Astrocyte (in vitro differentiated cells and primary cell): ENCODE measurements around the gene KCNH8.

ENCODE experiments used
- CTCF ChIP-seq: IDR thresholded peaks from 2 replicates; pipeline ENCODE4 v1.5.1; 2011; ENCODE audit warnings: low read depth, mild to moderate bottlenecking, inconsistent platforms, low read length, moderate library complexity; ENCODE audit not compliant: insufficient read depth
- EZH2 ChIP-seq: IDR thresholded peaks from 2 replicates; pipeline ENCODE4 v1.6.1; 2012; ENCODE audit warnings: mild to moderate bottlenecking, low read length, inconsistent platforms; ENCODE audit not compliant: insufficient read depth

DNA sequence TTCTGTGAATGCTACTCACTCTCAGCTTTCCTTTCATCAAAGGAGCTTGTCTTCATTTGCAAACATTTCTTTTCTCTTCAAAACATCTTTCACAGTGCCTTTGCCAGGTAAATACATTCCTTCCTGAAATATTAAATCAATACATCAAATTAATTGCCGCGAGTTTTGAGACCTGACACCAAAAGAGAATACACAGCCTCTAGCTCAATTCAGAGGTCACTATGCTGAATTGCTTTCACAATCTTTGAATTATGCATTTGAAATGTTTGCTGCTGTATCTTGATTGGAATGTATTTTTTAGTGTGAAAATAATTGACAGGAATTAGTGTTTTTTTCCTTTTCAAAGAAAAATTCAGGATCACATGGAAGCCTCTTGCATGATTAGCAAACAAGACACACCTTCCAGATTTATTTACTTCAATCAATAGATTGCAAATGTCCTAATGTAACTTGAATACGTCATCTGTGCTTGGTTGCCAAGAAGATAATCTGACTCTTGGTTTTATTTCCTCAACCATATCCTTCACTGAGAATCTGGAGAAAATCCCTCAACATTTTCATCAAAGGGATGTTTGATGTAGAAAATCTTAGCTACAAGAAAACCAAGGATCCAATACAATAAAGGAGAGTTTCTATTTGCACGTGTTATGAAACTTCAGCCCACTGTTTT is 83.6 kb downstream of the KCNH8 start:
- TF ChIP-seq CTCF = no peak
- no peak for TF ChIP-seq EZH2
